GM12864 (cell line): ENCODE results near the gene CACNA2D3.

Source experiments
- DNase-seq: peaks from one replicate; pipeline ENCODE4 v3.0.0-alpha.2; 2011; ENCODE audit warnings: low read depth
- H3K4me3 ChIP-seq: 2 replicates; pipeline ENCODE4 v1.5.1; 2011; ENCODE audit warnings: mild to moderate bottlenecking, low read depth, low read length, control low read depth
- TF ChIP-seq, protein P1 (sequence below): IDR thresholded peaks from 2 replicates; pipeline ENCODE4 v1.5.1; 2011; ENCODE audit warnings: low read depth, mild to moderate bottlenecking, moderate library complexity, low read length, control low read depth, inconsistent platforms; ENCODE audit errors: missing control alignments

CACNA2D3 gene

DNA sequence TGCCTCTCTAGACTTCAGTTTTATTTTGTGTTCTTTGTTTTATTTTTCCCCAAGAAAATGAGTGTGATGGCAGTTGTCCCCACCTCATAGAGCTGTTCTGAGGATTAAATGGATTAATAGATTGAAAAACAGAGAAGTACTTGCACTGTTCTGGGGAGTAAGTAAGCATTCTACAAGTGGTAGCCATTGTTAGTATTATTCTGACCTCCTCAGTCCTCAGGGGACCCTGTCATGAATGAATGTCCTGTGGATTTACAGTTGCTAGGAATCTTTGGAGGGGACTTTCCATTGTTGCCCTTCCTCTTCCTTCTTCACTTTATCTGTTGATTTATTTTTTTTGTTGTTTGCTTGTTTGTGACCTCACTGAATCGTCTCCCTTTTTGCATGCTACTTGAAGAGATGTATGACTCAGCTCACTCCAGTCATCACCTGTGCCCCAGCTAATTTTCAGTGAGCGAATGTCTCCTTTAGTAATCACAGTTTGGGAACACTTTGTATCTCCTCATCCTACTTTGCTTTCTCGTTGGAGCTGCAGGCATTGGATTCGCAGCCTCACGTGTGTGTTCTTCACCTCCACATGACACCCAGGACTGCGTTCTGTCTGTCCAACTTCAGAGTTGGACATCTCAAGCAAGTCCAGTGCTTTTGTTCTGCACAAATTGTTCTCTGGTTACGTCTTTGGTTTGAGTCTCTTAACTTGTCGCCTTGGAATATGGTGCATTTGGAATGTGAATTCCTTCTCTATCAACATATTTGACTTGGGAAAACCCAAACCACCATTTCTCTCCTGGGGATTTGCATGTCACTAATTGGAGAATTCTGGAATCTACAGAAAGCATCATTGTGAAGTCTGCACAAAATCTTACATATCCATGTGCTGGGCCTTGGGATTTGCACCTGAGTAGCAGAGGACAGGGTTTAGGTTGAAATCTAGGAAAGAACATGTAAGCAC is 751.0 kb downstream of the CACNA2D3 start:
- no peak overlapping the region for H3K4me3 ChIP-seq
- DNase-seq = no peak
- TF ChIP-seq, protein P1, sequence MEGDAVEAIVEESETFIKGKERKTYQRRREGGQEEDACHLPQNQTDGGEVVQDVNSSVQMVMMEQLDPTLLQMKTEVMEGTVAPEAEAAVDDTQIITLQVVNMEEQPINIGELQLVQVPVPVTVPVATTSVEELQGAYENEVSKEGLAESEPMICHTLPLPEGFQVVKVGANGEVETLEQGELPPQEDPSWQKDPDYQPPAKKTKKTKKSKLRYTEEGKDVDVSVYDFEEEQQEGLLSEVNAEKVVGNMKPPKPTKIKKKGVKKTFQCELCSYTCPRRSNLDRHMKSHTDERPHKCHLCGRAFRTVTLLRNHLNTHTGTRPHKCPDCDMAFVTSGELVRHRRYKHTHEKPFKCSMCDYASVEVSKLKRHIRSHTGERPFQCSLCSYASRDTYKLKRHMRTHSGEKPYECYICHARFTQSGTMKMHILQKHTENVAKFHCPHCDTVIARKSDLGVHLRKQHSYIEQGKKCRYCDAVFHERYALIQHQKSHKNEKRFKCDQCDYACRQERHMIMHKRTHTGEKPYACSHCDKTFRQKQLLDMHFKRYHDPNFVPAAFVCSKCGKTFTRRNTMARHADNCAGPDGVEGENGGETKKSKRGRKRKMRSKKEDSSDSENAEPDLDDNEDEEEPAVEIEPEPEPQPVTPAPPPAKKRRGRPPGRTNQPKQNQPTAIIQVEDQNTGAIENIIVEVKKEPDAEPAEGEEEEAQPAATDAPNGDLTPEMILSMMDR = no peak

DNA sequence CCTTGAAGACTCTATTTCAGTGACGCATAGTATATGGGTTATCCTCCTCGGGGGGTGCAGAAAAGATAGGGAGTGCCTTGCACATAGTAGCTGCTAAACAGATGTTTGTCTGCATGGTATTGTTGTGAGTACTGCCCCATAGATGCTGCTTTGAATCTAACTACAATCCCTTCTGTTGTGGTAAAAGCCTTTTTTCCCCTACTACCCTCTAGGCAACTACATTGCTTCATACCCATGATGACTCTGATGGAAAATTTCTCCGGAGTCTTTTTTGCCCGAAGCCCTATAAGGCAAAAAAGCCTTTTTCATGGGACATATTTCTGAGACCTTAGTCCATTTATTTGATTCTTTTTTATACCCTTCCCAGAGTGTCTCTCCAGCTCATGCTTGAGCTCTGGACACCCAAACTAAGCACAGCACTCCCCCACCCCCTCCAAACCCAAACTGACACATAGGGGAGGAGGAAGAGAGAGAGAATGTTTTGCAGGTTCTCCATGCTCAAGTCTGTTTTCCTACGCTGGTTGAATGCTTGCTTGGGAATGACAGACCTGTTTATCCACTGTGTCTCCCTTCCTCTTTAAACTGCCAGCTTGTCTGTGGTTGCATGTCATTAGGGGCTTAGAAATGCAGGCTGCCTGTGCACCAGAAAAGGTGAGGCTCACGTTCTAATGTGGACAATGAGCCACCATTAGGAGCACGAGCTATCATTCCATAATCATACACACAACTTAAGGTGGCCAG is 752.6 kb downstream of the CACNA2D3 start:
- TF ChIP-seq, protein P1 = no peak
- DNase-seq = no peak
- H3K4me3 ChIP-seq = no peak overlapping the region

DNA sequence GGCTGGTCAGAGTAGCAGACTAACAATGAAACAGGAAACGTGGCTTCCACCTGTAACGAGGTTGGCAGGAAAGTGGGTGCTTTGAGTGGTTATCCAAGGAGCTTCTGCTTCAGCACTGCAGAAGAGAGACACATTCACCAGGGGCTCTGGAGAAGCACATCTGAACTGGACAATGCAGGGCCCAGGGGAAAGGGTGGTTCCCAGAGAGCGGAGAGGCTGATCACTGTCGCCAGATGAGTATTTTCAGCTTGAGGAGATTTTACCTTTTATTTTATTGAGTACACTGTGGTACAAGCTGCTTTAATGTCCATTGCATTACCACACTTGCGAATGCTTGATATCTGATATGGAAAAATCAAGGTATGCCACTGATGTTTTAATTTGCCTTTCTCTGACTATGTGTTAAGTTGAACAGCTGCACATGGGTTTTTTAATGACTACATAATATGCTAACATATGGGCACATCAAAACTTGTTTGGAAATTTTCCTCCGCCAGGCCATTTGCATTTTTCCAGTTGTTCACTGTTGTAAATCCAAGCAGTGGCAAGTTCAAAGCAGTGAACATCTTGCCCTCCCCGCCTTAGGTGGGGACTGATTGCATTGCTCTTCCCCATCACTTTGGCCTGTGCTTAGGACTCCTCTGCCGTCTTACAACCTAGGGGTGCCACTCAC is 753.4 kb downstream of the CACNA2D3 start:
- TF ChIP-seq, protein P1 = no peak
- no peak overlapping the region for H3K4me3 ChIP-seq
- DNase-seq = no peak

DNA sequence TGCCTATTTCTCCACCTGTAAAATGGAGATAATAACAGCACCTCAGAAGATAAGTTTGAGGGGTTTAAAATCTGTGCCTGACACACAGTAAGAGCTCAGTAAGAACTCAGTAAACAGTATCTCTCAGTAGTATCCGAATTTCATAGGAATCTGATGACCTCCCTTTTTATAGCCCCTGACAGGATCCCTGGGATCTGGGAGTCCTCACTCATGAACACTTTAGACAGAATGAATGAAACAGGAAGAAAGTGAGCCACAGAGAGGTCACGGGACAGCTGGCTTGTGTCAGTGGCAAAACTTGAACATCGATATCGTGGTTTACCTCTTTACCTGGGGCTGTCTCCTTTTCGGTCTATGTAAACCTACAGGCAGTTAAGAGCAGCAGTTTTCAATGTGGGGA is 754.3 kb downstream of the CACNA2D3 start:
- TF ChIP-seq, protein P1 = no peak
- no peak overlapping the region for H3K4me3 ChIP-seq
- no peak for DNase-seq

DNA sequence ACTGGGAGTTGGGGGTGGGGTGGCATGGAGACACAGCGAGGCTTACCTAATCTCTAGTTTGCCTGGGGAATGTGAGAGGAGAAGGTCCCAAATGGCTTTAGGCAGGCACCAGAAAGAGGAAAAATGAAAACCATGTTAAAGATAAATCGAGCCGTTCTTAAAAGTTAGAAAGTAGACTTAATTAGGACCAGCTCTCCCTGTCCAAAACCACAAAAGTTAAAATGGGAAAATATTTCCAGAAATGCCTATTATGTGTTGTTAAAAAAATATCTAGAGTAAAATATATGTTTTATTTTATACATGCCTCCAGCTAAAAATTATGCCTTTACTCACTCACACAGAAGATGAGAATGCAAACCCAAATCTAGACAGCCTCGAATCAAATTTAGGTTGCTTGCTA is 755.4 kb downstream of the CACNA2D3 start:
- TF ChIP-seq, protein P1 = no peak
- H3K4me3 ChIP-seq = no peak overlapping the region
- DNase-seq = no peak

DNA sequence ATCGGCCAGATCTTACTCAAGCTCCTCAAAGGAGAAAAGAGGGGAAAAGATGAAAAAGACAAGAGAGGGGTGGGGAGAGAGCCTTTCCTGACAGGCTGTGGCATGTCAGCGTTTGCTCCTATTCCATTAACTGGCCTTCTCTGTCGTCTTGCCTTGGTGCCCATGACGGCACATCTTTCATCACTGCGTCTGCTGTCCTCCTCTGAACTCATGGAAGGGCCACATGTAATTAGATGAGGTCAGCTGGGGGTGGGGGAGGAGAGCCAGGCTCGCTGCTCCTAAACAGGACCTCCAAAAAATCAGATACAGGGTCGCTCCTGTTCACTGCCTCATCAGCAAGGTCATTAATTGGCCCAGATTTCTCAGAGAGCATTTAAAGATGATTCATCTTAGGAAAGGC is 755.8 kb downstream of the CACNA2D3 start:
- TF ChIP-seq, protein P1 = no peak
- DNase-seq = no peak
- H3K4me3 ChIP-seq = no peak overlapping the region
